Measurements from ENCODE around the gene SOAT2.
"Not testable (repeated sequence)": the region's sequence is repeated elsewhere in the genome, so short reads cannot be mapped to it uniquely, and the experiment has no call there.

SOAT2 gene

DNA sequence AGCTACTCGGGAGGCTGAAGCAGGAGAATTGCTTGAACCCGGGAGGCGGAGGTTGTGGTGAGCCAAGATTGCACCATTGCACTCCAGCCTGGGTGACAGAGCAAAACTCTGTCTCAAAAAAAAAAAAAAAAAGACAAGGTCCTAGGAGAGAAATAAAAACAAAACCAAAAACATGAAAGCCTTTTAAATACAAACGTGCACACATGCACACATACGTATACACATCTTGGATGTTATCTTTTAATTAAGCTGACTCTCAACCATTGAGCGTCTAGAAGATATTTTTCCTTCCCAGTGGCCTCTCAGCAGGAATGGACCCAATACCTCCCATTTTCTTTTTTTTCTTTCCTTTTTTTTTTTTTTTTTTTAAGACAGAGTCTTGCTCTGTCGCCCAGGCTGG is 9.1 kb downstream of the SOAT2 start:
- DNase-seq, result not testable (repeated sequence)

- no peak for DNase-seq
Observed at GRCh38 chr12:53113136-53113705, 9.9 kb downstream of the SOAT2 start.

- DNase-seq, result no peak
Observed at GRCh38 chr12:53113951-53114350, 10.7 kb downstream of the SOAT2 start.

DNA sequence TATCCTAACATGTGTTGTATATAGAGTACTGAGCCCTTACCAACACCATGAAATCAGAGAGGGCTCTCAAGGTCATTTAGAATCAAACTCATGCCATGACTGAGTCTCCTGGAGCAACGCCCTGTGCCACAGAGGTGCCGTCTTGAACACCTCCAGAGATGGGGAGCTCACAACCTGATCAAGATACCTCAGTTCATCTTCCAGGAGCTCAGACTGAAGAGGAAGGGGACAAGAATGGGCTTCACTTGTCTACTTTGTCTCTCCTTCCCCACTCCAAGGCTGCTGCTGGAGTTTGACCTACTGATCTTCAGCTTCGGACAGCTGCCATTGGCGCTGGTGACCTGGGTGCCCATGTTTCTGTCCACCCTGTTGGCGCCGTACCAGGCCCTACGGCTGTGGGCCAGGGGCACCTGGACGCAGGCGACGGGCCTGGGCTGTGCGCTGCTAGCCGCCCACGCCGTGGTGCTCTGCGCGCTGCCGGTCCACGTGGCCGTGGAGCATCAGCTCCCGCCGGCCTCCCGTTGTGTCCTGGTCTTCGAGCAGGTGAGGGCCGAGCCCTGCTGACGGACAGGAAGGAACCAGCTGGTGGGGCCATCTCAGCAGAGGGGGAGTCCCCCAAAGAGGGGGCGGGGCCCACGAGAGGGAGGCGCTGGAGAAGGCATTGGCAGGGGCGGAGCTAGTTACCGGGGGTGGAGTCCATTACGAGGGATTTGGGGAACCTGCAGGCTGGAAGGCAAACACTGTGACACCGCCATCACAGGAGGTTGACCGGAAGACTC is 12.0 kb downstream of the SOAT2 start:
- DNase-seq, result no peak

- DNase-seq, result no peak
Observed at GRCh38 chr12:53115891-53116648, 12.8 kb downstream of the SOAT2 start.

DNA sequence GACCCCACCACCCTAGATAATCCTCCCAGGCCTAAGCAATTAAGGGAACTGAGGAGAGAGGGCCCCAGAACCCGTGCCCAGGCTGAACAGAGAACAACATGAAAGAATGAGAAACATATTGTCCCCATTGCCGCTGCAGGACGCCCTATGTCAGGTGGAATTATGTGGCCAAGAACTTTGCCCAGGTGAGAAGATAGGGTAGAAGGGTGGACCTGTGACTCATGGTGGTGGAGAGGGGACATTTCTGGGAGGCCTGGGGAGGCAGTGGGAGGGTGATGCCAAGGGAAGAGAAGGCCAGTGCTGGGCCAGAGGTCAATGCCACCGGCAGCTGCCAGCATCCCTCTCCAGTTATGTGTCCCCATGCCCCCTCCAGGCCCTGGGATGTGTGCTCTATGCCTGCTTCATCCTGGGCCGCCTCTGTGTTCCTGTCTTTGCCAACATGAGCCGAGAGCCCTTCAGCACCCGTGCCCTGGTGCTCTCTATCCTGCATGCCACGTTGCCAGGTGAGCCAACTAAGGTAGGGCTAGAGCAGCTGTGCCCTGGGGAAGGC is 15.5 kb downstream of the SOAT2 start:
- DNase-seq, result no peak

- no peak for DNase-seq
Observed at GRCh38 chr12:53120685-53121525, 17.6 kb downstream of the SOAT2 start.

- no peak for DNase-seq
Observed at GRCh38 chr12:53122961-53123468, 19.7 kb downstream of the SOAT2 start.

- DNase-seq, result no peak
Observed at GRCh38 chr12:53123578-53124351, 20.5 kb downstream of the SOAT2 start.

GRCh38 chr12:53124352-53124723 is 21.1 kb downstream of the SOAT2 start:
- no peak for DNase-seq

DNA sequence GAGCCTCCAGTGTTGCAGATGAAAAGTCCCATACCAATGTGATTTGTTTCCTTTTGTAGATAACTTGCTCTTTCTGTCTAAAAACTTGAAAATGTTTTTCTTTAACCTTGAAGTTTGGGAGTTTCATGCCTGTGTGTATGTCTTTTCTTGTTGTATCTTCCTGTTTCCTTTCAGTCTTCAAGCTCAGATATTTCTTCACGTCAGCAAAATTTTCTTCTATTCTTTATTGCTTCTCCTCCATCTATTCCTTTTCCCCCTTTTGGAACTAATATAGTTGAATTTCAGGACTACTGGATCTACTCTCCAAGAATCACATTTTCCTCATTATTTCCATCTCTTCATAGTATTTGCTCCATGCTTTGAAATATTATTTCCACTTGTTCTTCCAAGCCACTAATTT is 23.9 kb downstream of the SOAT2 start:
- no peak for DNase-seq

DNA sequence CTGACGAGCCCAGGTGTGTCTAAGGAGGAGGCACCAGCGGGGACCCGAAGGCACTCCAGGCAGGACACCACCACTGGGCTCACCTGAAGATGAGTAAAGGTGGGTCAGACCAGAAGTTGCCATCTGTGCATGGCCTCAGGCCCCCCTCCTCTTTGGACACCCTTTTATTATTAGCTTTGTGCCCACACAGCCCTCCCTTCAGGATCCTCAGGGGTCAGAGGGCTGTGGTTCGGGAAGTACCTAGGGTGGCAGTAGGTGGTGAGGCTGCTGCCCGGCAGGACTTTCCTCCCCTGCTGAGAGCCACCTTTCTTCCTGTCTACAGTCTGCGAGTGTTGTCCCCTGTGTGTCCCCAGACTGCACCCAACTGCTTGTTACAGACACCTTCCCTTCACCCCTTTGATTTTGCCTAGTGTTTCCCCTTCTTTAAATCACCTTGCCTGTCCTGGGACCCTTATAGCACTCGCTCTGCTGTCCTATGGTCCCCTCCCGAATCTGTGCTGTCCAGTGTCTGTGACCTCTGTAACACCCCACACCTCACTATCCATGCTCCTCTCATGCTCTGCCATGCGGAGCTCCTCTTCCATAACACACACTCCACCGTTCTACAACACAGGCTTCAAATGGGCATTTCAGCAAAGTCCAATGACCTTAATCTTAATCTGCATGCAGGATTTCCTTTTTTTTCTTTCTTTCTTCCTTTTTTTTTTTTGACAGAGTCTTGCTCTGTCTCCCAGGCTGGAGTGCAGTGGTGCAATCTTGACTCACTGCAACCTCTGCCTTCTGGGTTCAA is 25.7 kb downstream of the SOAT2 start:
- no peak for DNase-seq

- no peak for DNase-seq
Observed at GRCh38 chr12:53131844-53132243, 28.6 kb downstream of the SOAT2 start.

DNA sequence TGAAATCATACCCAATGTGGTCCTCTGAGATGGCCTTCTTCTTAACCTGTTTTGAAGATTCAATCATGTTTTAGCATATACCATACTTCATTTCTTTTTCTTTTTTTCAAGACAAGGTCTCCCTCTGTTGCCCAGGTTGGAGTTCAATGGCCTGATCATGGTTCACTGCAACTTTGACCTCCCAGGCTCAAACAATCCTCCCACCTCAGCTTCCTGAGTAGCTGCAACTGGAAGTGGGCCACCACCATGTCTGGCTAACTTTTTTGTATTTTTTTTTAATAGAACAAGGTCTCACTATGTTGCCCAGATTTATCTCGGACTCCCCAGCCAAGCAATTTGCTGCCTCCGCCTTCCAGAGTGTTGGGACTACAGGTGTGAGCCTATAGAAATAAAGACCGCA is 30.4 kb downstream of the SOAT2 start:
- DNase-seq, result no peak

GRCh38 chr12:53143355-53143754 is 40.1 kb downstream of the SOAT2 start:
- DNase-seq, result no peak

- DNase-seq, result no peak
Observed at GRCh38 chr12:53145383-53146260, 42.3 kb downstream of the SOAT2 start.

DNA sequence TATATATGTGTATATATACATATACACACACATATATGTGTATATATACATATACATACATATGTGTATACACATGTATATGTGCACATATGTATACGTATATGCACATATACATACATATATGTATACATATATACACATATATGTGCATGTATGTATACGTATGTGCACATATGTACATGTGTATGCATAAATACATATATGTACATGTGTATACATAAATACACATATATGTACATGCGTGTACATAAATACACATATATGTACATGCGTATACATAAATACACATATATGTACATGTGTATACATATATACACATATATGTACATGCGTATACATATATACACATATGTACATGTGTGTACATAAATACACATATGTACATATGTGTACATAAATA is 43.9 kb downstream of the SOAT2 start:
- DNase-seq, result no peak

DNA sequence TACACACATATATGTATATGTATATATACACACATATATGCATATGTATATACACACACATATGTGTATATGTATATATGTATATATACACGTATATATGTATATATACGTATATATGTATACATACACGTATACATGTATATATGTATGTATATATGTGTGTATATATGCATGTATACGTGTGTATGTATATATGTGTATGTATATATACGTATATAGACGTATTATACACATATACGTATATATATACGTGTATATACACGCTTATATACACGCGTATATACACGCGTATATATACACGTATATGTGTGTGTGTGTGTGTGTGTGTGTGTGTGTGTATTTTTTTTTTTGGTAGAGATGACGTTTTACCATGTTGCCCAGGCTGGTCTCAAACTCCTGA is 44.4 kb downstream of the SOAT2 start:
- no peak for DNase-seq

- DNase-seq, result no peak
Observed at GRCh38 chr12:53151039-53151438, 47.8 kb downstream of the SOAT2 start.

DNA sequence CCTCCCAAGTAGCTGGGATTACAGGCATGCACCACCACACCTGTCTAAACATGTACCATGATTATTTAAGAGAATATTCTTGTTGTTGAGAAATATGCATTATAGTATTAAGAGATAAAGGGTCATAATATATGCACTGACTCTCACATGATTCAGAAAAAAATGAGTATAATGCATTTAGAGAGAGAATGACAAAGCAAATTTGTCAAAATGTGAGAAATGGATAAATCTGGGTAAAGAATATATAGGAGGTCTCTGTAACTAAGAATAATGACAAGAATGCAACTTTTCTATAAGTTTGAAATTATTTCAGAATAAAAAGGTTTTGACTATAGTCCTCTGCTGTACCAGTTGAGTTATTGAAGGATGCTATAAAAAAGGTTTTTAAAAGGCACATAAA is 49.1 kb downstream of the SOAT2 start:
- no peak for DNase-seq

All from left hindlimb (tissue), 1 donor.